Activated T-cell treated with anti-CD3 and anti-CD28 coated beads for 48 hours (primary cell): Measurements from ENCODE around the gene DLX5.
A peak's percentile ranks its signal among the peaks of the same experiment; 100 is the strongest.

Source experiments
- DNase-seq: peaks from one replicate; pipeline ENCODE4 v3.0.0-alpha.2; 2020; ENCODE audit warnings: low read depth

The DLX5 gene

DNA sequence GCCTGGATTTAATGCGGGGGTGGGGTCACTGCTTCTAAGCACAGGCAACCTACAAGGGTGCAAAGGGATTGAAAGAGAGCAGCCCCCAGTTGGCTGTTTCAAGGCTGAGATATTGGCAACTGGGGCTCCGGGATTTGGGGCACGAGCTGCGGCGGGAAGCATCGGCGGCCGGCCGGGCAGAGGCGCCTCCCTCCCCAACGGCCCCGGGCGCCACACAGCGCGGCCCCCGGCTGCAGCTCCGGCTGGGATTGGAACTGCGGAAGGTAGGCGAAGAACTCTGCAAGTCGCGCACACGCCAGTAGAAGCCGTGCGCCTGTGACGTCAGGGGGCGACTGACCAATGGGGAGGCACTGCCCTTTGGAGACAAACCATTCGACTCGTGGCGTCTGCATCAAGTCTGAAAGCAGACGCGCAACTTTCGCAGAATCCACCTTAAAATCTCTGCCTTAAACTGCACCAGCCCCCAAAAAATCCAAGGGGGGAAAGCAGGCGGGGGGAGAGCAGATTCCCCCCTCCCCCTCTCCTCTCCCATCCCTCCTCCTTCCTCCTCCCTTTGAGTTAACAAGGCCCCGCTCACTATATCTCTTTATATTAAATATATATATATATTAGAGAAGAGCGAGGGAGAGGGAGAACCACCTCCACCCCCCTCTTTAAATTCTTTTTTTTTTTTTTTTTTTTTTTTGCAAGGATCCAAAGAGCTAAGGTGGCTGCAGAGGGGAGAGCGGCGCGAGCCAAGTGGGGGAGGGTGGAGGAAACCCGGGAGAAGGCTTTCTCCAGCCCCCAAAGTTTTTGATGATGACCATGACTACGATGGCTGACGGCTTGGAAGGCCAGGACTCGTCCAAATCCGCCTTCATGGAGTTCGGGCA lies 19.2 kb downstream of the DLX5 start, which contains the start of gene DLX6:
Gene DLX6 (plus strand): TSS at position 371 of the 872 bp plus-strand sequence. CDS start 425 bp downstream, at position 796.
- DNase-seq = peak; percentile 47

DNA sequence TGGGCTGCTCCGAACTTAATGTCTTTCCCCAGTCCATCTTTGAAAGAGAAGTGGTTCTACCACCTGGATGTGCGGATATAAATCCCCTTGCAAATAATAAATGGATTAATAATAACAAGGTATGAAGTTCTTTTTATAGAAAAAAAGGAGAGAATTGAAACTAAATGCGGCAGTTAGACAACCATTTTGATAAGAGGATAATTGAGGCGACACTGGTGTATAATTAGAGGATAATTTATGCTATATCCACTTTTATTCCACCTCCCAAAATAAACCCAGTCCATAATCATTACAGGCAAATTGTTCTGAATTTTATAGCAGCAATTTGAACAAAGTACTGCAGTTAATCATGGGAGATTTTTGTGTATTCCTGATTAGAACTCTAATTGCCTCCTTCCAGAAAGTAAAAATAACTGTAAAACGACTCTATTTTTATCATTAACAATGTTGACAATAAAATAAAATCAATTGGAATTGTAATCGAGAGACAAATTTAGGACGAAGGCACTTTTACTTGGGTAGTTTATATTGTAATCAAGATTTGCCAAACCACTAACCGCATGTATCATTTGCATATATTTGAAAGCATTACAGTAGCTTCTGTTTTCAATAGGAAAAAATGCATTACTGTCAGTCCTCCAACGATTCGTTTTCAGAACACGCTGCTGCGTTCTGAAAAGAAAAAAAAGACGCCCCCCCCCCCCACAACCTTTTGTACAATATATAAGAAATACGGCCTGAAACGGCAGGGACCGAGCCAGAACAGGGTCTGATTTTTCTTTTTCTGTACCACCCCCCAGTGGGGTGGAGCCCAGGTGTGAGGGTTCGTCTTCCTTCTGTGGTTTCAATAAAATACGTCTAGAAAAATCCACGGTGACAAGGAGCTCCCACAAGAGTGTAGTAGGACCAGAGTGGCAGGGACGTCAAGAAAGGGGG lies 20.1 kb downstream of the DLX5 start:
- DNase-seq = no peak

DNA sequence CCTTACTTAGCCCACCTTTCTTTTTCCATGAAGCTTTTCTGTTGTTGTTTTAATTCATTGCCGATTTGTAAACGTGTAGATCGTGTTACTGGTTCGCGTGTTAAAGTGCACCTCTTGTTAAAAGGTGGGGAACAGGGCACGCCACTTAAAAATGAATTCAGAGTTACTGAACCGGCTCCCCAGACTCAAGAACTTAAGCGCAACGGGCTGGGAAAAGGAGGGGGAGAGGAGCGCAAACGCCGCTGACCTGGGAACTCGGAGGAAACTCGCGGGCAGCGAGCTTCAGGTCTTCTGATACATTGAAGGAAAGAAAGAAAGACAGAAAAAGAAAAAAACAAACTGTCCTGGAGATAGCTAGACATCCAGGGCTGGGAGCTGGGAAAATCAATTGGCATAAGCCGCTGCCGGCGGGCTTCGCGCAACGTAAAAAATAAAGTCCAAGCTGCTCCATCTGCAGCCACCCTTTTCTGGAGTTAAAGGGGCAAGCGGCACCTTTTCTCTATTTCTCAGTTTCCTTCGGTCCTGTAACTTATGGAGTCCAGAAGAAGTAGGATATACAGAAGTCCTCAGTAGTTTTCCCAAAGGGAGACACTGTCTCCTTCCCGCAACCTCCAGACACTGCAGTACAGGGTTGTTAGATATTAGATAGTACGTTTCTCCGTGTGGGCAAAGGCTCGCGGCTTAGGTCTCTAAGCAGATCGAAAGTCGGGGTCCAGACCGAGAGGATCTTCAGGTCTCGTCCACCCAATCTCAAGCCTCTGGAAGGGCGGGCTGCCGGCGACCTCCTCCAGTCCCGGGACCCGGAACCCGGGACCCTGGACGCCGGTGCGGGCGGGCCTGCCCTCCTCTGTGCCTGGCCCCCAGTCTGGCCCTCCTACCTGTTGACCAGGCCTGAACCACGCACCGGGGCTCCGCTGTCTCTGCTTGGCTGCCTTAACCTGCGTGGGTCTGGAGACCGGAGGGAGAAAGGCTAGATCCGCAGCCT lies 21.1 kb downstream of the DLX5 start:
- DNase-seq = no peak

DNA sequence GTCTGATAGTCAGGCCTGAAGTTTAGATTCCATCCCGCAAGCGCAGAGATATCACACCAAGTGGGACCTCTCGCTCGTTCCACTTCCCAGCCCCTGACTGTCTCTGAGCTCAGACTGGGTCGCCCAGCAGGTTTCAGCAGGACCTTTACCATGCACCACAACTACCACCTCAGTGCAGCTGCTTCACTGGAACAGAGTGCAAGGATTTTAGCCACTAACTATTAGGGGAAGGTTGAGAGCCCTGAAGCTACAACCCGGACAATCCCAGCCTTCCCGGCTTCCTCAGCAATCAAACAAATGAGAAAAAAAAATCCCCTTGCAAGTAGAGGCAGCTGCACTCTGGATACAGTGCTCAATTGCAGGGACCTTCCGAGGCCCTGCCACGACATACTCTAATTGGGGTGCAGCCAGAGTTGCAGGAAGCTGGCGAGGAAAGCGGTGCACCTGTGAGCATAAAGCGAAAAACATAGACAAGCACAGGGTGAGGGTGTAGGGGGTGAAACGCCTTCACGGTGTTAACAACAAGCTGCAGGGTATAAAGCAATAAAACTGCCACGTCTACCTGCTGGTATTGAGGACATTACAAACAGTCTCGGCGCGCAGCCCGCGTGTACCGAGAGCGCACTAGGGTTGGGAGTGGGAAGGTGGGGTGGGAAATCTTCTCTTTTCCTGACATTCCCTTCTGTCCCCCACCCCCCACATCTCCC lies 21.9 kb downstream of the DLX5 start:
- no peak for DNase-seq

DNA sequence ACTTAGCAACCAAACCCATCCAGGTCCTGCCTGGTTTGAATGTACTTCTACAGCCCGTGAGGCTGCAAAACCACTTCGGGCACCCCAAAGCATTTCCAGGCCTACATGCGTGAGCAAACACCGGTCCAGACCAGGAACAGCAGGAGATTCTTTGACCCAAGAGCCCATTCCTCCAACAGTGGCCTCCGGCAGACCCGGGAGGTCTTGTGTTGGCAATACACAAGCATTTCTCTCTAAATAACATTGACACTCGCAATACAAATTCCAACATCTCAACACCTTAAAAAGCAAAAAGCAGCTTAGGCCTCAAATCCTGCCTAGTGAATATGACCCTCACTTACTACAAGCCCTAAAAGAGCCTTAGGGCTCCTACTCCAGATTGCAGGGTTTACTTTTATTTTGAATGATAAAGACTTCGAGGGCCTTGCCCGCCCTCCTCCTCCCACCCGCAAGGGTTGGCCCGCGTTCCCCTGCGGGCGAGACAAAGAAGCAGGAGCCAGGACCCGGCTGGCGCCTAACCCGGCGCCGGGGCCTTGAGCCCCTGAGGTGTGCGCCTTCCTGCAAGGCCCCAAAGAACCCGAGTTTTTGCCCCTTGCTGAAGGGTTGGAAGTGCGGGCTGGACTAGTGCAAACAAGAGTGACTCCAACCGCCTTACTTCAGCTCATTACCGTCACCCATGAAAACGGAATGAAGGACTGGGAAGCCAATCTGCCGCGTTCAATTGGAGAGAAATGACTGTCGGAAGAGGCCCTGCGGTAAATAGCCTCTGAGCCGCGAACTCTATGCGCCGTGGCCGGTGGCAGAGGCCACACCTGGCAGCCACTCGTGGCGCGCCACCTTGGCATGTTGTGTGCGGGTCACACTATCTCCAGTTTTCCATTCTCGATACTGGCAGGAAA lies 22.7 kb downstream of the DLX5 start:
- DNase-seq = no peak

DNA sequence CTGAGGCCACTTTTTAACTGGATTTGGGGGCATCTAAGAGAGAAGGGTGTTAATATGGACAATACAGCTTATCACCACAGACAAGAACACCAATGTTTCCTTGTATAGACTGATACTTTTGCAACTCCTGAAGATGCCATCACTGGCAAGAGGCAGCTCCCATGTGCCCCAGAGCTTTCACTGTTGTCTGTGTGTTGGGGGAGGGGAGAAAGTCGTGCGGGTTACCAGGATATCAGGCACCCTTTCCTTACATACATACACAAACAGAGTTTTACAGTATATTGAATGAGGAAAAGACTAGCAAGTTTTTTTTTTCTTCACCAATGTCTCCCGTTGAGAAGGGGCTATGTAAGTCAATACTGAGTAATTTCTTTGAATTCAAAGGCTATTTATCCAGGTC lies 23.4 kb downstream of the DLX5 start:
- DNase-seq = no peak

DNA sequence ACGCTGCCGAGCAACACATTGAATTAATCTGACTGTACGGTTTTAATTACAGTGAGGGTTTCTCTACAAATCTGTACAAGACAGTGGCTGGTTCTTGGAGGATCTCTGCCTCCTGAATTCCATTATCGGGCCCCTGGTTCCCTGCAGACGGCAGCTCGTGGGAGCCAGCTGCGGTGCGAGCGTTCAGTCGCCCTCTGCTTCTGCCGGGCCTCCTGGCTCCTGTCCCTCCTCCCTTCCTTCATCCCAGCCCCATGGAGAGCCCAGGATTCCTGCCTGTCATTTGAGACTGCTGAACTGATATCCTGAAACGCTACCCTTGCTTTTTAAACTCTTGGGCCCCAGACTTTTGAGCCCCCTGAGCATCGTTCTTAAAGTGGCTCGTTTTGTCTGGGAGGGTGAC lies 25.9 kb downstream of the DLX5 start:
- no peak for DNase-seq

DNA sequence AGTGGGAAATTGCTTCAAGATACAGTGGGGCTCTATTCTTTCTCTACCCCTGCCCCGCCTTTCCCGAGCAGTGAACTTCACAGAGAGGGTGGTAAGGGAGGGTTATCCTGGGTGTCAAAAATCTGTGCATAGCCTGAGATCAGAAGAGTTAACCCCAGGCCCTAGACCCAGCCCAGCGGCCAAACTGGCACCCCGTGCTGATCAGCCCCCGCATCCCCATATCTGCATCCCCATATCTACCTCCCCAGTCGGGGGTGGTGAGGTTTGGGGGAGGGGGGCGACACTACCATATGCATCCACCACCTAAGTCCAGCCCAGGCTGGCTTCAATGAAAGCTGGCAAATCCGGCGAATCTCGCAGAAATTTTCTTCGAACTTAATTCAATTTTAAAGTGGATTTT lies 26.3 kb downstream of the DLX5 start:
- no peak for DNase-seq

DNA sequence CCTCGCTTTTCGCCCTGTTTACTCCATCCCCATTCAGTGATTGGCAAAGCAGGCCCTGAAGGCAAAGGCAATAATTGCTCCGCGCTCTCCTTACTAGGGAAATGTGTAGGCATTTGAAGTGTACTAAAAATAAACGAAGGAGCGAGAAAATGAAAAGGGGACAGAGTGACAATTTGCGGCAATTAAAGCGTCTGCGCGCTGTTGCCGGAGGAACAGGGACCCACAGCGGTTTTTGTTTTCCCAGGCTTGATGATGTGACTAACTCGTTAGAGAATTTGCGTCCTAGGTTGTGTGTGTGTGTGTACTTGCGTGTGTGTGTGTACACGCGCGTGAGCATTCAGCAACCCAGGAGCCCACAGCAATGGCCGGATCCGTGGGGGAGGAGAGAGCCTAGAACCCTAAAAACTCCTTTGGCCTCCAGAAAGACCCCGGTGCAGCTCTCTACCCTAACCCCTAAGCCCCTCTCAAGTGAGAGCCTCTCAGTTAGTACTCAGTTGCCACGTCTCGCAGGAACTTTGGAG lies 27.1 kb downstream of the DLX5 start:
- no peak for DNase-seq

DNA sequence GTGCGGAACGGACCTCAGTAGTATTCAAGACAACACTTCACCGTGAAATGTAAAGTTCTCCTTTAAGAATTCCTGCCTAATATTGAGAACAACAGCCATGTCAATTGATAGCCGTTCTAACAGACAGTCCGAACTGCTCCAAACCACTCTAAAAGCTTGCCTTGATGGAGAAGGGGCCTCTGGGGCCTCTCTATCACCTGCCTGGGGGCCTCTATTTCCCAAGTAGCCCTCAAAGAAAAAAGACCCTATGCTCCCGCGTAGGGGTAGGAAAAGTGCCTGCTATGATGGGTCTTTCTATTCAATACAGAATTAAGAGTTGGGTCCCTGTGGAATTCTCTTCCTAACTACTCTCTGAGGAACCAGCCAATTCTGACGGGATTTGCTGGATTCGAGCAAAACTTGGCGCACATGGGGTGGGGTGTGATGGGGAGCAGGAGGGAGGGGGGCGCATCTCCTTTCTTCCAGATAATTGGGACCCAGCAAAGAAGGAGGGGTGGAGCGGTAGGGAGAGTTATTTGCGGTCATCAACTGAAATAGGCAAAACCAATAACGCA lies 27.6 kb downstream of the DLX5 start:
- no peak for DNase-seq

DNA sequence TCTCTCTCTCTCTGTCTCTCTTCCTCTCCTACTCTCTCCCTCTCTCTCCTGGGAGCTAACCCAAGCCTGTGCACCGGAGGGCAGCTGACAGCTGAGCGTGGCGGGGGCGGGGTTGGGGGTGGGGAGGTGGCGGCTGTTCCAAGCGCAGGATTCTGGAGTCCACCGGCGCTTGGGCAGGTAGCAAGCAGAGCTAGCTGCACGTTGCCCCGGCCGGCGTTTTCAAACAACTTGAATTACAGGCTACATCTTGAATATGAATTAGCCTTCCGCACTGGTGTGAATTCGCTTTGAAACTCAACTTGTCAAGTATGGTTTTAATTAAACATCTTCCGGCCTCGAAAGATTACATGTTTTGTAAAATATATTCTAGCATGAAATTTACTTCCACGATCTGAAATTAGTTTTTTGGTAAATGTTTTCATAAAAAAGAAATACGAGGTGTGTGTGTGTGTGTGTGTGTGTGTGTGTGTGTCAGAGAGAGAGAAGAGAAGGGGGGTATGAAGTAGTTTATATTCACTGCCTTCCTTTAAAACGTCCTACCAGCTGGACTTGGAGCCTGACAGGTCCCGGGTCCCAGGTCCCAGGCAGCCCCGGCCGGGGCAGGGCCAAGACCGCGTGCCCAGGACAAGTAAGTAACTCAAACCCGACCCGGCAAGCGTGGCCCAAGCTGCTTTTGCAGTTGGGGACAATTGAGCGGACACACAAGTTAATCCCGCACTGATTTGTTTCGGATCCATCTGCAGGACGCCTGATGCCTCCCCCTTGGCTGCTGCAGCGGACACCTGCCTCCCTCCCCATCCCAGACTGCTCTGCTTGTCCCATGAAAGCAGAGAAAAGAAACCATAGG lies 28.3 kb downstream of the DLX5 start:
- DNase-seq = no peak

DNA sequence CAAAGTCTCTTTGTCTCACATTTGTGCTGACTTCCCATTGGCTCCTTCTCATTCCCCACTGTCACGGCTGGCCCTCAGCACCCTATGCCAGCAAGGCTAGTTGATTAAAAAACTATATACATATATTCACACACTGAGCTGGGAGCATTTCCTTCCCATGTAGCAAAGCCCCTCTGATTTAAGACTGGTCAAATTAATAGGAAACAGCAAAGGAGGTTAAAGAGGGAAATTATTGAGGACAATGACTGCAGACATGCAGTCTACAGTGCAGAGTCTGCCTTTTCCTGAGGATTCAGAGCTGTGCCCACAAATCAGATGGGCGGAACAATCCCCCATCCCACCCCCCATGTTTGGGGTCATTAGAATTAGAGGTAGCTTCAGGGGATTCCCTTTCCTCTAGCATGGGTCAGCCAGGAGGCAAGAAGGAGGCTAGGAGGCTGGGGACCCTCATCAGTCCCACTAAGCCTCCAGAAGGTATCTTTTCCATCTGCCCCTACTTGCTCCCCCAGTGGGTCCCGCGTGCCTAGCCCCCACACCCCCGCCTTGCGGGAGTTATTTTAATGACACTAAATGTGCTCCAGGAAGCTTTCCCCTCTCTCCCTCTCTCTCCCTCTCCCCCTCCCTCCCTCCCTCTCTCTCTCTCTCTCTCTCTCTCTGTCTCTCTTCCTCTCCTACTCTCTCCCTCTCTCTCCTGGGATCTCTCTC lies 29.1 kb downstream of the DLX5 start:
- no peak for DNase-seq

DNA sequence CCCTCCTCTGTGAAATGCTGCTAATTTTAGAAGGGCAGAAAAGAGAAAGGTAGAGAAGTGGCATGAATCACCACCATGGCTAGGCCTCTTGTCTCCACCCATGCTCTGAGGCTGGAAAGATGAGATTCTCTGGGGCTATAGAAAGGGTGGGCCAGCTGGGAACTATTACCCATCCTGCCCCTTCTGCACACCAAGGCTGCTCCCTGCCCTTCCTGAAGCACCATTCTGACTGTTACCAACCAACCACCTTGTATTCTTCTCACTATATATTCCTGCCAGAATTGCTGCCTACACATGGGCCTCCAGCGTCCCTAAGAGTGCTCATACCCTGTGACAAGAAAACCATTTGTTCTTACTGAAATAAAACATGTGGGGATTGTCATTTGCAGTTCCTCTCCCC lies 30.7 kb downstream of the DLX5 start:
- no peak for DNase-seq

DNA sequence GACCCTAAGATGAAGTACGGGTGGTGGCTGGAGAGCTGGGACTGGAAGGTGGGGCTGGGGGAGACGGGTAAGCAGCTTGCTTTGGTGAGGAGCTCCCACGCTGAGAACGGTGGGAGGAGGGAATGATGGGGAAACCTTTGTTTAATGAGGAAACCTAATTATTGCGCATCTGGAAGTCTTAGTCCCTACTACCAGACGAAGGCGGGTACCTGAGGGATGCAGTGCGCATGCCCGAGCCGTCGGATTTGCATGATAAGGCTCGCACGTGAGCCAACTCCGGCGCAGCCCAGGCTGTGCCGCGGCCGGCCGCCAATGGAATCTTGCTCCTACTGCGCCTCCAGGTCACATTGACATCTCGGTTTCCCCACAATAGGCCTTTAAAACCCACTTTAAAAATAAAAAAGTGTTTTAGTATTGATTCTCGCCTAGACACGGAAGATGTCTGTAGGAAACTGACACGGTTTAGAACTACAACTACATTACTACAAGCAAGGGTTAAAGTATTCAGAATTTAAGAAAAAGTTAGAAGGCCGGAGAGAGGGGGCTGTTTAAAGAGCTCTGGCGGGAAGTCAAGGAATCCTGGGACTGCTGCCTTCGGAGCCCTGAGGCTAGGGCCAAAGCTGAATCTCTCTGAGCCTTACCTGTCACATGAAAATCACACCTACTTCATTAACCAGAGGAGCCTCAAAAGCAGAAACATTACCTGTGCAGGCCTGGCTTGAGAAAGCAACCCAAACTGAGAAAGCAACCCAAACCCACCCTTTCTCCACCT lies 31.4 kb downstream of the DLX5 start:
- DNase-seq = no peak

DNA sequence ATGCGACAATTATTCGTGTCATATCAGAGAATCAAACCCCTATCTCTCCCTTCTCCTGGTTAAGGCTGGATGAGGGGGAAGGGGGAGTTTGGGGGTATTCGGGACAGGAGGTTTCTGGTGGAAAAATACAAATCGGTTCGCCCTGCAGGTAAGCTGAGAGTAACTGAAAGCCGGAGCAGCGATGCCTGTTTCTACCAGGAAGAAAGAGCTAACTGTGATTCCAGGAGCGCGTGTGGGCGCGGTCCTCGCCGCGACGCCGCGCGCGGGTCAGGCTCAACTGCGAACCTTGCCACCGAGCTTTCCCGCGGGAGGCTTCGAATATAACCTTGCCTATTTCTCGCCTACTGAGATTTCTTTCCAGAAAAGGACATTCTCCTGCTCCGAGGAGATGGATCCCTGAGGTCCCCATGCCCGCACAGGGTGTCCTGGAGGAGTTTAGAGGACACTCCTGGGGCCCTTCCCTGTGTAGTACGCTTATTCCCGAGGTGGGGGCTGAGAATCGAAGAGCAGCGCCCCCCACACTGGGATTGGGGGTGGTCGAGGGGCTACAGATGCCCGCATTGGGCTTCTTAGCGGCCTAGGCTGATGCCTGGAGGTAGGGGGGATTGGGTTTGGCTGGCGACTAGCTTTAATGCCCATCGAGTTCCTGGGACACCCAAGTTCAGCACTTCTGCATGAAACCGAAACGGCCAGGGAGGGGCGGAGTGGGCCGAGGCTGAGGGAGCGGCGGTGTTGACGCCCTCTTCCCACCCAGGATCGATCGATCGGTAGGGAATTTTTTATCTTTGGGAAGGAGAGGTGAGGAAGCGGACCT lies 32.2 kb downstream of the DLX5 start:
- no peak for DNase-seq

DNA sequence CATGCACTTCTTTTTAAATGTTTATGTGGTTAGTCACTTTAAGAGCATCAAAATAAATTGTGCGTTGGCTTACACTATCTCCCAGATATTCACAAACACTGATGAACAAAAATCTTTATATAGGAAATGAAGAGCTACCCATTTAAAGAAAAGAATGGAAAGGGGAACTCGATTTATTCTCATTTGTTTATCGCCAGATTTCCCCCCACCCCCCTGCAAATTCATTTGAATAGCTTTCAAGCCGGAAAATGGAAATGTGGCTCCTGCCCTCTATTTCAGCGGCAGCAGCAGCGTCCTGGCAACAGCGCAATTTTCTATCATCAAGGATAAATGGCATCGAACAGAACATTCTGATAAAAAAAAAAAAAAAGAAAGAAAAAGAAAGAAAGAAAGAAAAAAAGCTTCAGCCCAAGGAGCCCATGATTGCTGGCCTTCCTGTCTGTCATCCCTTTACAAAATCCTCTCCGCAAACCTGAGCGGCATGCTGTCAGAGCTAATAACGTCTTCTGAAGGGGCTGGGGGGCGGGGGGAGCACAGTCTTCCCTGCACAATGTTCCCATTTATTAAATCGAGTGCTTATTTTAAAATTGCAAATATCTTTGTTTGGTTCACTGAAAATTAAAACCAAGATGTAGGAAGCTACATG lies 33.0 kb downstream of the DLX5 start:
- DNase-seq = no peak
